MM.1S (cell line): ENCODE measurements around the gene SLC44A5.

Source experiments
- DNase-seq: peaks from one replicate; pipeline ENCODE4 v3.0.0-alpha.2; 2015
- H2AFZ ChIP-seq: fragments of 300-600 bp; sonication (generic); 2 replicates; pipeline ENCODE4 v1.6.0; 2016; ENCODE audit warnings: antibody characterized with exemption, low read length
- H3F3A ChIP-seq: fragments of 300-600 bp; sonication (generic); 2 replicates; pipeline ENCODE4 v1.6.1; 2016; ENCODE audit warnings: mild to moderate bottlenecking, antibody characterized with exemption, low read length, moderate library complexity, mixed read lengths; ENCODE audit not compliant: insufficient read depth
- H3K27ac ChIP-seq: fragments of 300-600 bp; sonication (generic); 2 replicates; pipeline ENCODE4 v1.5.1; 2016; ENCODE audit warnings: mild to moderate bottlenecking, low read length
- H3K27me3 ChIP-seq: fragments of 300-600 bp; sonication (generic); replicated peaks from 2 replicates; pipeline ENCODE4 v1.6.0; 2016; ENCODE audit warnings: low read length; ENCODE audit not compliant: insufficient read depth
- H3K36me3 ChIP-seq: fragments of 300-600 bp; sonication (generic); replicated peaks from 2 replicates; pipeline ENCODE4 v1.6.1; 2016; ENCODE audit warnings: mild to moderate bottlenecking, low read length, mixed read lengths; ENCODE audit not compliant: insufficient read depth
- H3K4me1 ChIP-seq: fragments of 300-600 bp; sonication (generic); 2 replicates; pipeline ENCODE4 v1.6.1; 2016; ENCODE audit warnings: low read length, mixed read lengths
- H3K4me2 ChIP-seq: fragments of 300-600 bp; sonication (generic); 2 replicates; pipeline ENCODE4 v1.6.0; 2016; ENCODE audit warnings: low read depth, low read length
- H3K4me3 ChIP-seq: fragments of 300-600 bp; sonication (generic); 2 replicates; pipeline ENCODE4 v1.5.1; 2016; ENCODE audit warnings: low read length, mixed read lengths
- H3K79me2 ChIP-seq: fragments of 300-600 bp; sonication (generic); 2 replicates; pipeline ENCODE4 v1.6.1; 2016; ENCODE audit warnings: mixed run types, low read length, mixed read lengths
- H3K9ac ChIP-seq: fragments of 300-600 bp; sonication (generic); 2 replicates; pipeline ENCODE4 v1.6.1; 2016; ENCODE audit warnings: low read length, mixed read lengths
- H3K9me2 ChIP-seq: fragments of 300-600 bp; sonication (generic); replicated peaks from 2 replicates; pipeline ENCODE4 v1.6.1; 2016; ENCODE audit warnings: mild to moderate bottlenecking, low read length, mixed read lengths; ENCODE audit not compliant: insufficient read depth
- H3K9me3 ChIP-seq: fragments of 300-600 bp; sonication (generic); replicated peaks from 2 replicates; pipeline ENCODE4 v1.6.1; 2016; ENCODE audit warnings: mild to moderate bottlenecking, low read length, mixed read lengths; ENCODE audit not compliant: insufficient read depth
- H4K20me1 ChIP-seq: fragments of 300-600 bp; sonication (generic); 2 replicates; pipeline ENCODE4 v1.6.1; 2016; ENCODE audit warnings: mild to moderate bottlenecking, low read length, moderate library complexity, mixed read lengths; ENCODE audit not compliant: insufficient read depth
- EZH2 ChIP-seq: fragments of 300-600 bp; sonication (generic); optimal IDR thresholded peaks from 2 replicates; pipeline ENCODE3; 2017; ENCODE audit warnings: low read depth, mild to moderate bottlenecking, antibody characterized with exemption, low read length, mixed read lengths
- EZH2phosphoT487 ChIP-seq: fragments of 300-600 bp; sonication (generic); IDR thresholded peaks from 2 replicates; pipeline ENCODE4 v1.6.1; 2018; ENCODE audit warnings: antibody characterized with exemption, low read length
- TF ChIP-seq, protein P1 (sequence below): fragments of 300-600 bp; sonication (generic); IDR thresholded peaks from 2 replicates; pipeline ENCODE4 v1.5.1; 2016; ENCODE audit warnings: antibody characterized with exemption, low read length, mixed read lengths

The SLC44A5 gene

DNA sequence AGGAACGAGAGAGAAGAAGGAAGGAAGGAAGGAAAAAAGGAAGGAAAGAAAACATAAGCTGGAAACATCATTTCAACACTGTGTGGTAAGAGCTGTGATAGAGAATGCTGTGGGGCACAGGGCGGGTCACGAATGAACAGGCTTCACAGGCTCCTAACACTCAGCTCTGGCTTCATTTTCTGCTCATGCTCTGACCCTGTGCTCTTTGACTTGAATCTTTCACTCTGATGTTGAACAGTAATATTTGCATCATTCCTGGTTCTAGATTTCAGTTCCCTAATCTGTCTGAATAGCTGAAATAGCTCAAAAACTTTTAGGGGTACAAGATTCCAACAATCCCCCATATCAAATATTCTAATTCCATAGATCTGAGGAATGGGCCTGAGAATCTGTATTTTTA, 269.4 kb downstream of the SLC44A5 start:
- no peaks in the 10 kb centered on the region for H3K27me3 ChIP-seq
- no peak overlapping the region for H3K4me2 ChIP-seq
- no peak overlapping the region for H3K4me3 ChIP-seq
- no peak overlapping the region for H3K9ac ChIP-seq
- H3K36me3 ChIP-seq, result no peaks in the 10 kb centered on the region
- H3K9me3 ChIP-seq, result no peaks in the 10 kb centered on the region
- no peaks in the 10 kb centered on the region for H4K20me1 ChIP-seq
- no peak for TF ChIP-seq EZH2
- DNase-seq, result no peak
- no peaks in the 10 kb centered on the region for H3K79me2 ChIP-seq
- no peaks in the 10 kb centered on the region for H3K4me1 ChIP-seq
- no peak overlapping the region for H2AFZ ChIP-seq
- no peaks in the 10 kb centered on the region for H3F3A ChIP-seq
- no peaks in the 10 kb centered on the region; the same call in 1 of the 2 replicates for H3K9me2 ChIP-seq
- no peak overlapping the region for H3K27ac ChIP-seq

DNA sequence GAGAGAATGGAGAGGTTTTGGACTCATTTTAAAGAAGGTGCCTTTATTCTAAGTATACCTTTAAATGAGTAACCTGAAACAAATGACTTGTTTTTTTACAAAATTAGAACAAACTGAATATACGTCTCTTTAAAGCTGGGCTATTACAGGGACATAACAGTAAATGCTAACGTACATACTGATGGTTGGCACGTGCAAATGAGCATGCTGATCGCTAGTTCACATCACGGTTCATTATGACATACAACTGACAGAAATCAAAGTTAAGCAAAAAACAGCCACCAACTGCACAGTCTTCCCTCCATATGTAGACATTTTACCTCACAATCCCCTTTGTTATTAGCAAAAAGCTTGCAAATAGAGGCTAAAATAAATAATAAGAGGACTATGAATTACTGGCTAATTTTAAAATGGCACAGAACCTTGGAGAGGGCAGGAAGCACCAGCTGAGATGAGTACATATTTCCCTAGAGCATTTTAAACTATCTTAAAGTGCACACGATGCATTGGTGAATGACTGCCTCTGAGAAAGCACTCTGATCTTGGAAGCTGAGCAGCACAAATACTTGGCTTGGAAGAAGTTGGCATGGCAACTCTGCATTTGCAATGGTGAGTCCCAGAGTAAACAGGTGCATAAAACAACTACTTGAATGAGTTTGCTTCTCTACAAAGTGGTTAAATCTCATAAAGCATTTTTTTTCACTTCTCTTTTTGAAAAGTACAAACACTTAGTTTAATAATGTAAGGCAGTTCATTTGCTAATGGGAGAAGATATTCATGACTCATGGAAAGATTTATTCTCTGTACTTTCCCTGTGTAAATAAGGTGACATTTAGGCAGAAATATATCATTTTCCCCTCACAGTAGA, 272.1 kb downstream of the SLC44A5 start:
- Histone ChIP-seq H3K27me3 (no peaks in the 10 kb centered on the region), H3K4me3 (no peak overlapping the region), H3K4me2 (no peak overlapping the region), H3K36me3 (no peaks in the 10 kb centered on the region), H3F3A (no peaks in the 10 kb centered on the region), H3K9ac (no peak overlapping the region), H3K4me1 (no peaks in the 10 kb centered on the region), H3K9me2 (no peaks in the 10 kb centered on the region; the same call in 1 of the 2 replicates), H3K9me3 (no peaks in the 10 kb centered on the region), H3K27ac (no peak overlapping the region), H2AFZ (no peak overlapping the region), H4K20me1 (no peaks in the 10 kb centered on the region), H3K79me2 (no peaks in the 10 kb centered on the region)
- TF ChIP-seq EZH2 (no peak), EZH2phosphoT487 (no peak)
- TF ChIP-seq, protein P1, sequence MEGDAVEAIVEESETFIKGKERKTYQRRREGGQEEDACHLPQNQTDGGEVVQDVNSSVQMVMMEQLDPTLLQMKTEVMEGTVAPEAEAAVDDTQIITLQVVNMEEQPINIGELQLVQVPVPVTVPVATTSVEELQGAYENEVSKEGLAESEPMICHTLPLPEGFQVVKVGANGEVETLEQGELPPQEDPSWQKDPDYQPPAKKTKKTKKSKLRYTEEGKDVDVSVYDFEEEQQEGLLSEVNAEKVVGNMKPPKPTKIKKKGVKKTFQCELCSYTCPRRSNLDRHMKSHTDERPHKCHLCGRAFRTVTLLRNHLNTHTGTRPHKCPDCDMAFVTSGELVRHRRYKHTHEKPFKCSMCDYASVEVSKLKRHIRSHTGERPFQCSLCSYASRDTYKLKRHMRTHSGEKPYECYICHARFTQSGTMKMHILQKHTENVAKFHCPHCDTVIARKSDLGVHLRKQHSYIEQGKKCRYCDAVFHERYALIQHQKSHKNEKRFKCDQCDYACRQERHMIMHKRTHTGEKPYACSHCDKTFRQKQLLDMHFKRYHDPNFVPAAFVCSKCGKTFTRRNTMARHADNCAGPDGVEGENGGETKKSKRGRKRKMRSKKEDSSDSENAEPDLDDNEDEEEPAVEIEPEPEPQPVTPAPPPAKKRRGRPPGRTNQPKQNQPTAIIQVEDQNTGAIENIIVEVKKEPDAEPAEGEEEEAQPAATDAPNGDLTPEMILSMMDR, result no peak
- no peak for DNase-seq

DNA sequence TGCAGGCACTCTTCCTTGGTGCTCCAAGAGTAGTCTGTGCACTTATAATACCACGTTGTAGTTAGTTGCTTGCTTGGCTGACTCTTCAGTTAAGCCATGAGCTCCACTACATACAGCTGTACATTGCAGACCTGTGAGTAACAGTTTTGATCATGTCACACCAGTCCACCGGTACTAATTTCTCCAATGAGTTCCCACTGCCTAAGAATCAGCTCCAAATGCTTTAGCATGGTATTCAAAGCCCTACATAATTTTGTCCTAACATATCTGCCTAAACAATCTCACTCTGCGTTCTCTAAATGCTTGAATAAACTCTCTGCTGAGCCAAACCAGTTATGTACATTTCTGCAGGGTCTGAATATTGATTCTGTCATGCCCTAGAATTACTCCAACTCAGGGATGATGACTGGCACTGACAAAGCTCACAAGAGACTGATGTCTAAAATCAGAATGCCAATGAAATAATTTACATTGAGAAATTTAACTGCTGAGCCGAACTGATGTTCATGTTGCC, 276.0 kb downstream of the SLC44A5 start:
- Histone ChIP-seq H3K9me2 (no peaks in the 10 kb centered on the region), H4K20me1 (no peaks in the 10 kb centered on the region), H3K4me1 (no peaks in the 10 kb centered on the region), H3K4me2 (no peak overlapping the region), H3K9me3 (no peaks in the 10 kb centered on the region), H3K27me3 (no peaks in the 10 kb centered on the region), H3K4me3 (no peak overlapping the region), H2AFZ (no peak overlapping the region), H3K27ac (no peak overlapping the region), H3F3A (no peaks in the 10 kb centered on the region), H3K36me3 (no peaks in the 10 kb centered on the region), H3K79me2 (no peaks in the 10 kb centered on the region), H3K9ac (no peak overlapping the region)
- TF ChIP-seq EZH2phosphoT487 (no peak), EZH2 (no peak)
- TF ChIP-seq, protein P1, result no peak
- DNase-seq, result no peak

DNA sequence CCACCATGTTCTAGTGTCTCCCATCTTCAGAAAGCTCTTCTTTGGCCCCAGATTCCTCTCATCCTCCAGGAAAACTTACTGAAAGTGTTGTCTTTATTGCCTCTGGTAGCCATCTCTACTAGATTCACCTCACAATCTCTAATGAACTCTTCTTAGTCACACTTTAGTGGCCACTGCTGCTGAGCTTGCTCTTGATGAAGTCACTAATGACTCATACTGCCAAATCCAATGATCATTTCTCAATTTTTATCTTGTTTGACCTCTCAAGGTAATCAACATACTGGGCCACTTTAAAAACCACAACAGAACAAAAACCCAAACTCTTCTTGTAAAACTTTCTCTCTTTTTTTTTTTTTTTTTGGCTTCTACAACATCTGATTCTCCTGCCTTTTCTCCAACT, 280.3 kb downstream of the SLC44A5 start:
- Histone ChIP-seq H3K9ac (no peak overlapping the region), H3K27ac (no peak overlapping the region), H3K4me3 (no peak overlapping the region), H4K20me1 (no peaks in the 10 kb centered on the region; the same call in 1 of the 2 replicates), H3K9me2 (no peaks in the 10 kb centered on the region), H3K4me2 (no peak overlapping the region), H3F3A (no peaks in the 10 kb centered on the region), H3K9me3 (no peaks in the 10 kb centered on the region), H2AFZ (no peak overlapping the region), H3K4me1 (no peaks in the 10 kb centered on the region), H3K27me3 (no peaks in the 10 kb centered on the region), H3K79me2 (no peaks in the 10 kb centered on the region), H3K36me3 (no peaks in the 10 kb centered on the region)
- no peak for DNase-seq
- TF ChIP-seq EZH2 (no peak), EZH2phosphoT487 (no peak)
- TF ChIP-seq, protein P1, result no peak
